Hindlimb muscle (tissue), 1 donor: ENCODE results near the gene GOSR1. TPM values are rescaled to one million over a fixed set of nuclear protein-coding genes. Genes with fewer than 3 reads are reported as not detected.
"Not testable (repeated sequence)": the region's sequence is repeated elsewhere in the genome, so short reads cannot be mapped to it uniquely, and the experiment has no call there.

Experiments used
- DNase-seq: peaks from one replicate; pipeline ENCODE4 v3.0.0-alpha.2; 2013
- polyA plus RNA-seq: library from polyadenylated mRNA; unstranded; fragments of 120-200 nt; gene quantifications from one replicate; pipeline ENCODE4 v1.2.1, GENCODE V29; 2013; ENCODE audit not compliant: insufficient read length

GOSR1 gene
- polyA plus RNA-seq = 24.2 TPM

- peak; percentile 95 for DNase-seq
Measured at GRCh38 chr17:30477083-30477773, at the start of gene GOSR1. TSS of gene GOSR1 (plus strand) at chr17:30477408. CDS start at chr17:30477434, 26 bp downstream.

GRCh38 chr17:30427611-30428010 is 49.6 kb upstream of the GOSR1 start:
- no peak for DNase-seq

GRCh38 chr17:30429155-30429554 is 48.1 kb upstream of the GOSR1 start:
- DNase-seq = peak; percentile 24

- DNase-seq = no peak
Measured at GRCh38 chr17:30433514-30433913, 43.7 kb upstream of the GOSR1 start.

GRCh38 chr17:30436729-30437128 is 40.5 kb upstream of the GOSR1 start:
- no peak for DNase-seq

GRCh38 chr17:30443721-30444120 is 33.5 kb upstream of the GOSR1 start:
- no peak for DNase-seq

- not testable (repeated sequence) for DNase-seq
Measured at GRCh38 chr17:30446640-30447039, 30.6 kb upstream of the GOSR1 start.

GRCh38 chr17:30449480-30449879 is 27.7 kb upstream of the GOSR1 start:
- peak; percentile 25 for DNase-seq

GRCh38 chr17:30450125-30451027 is 26.8 kb upstream of the GOSR1 start:
- no peak for DNase-seq

- DNase-seq = no peak
Measured at GRCh38 chr17:30454635-30455034, 22.6 kb upstream of the GOSR1 start.

GRCh38 chr17:30458371-30458770 is 18.8 kb upstream of the GOSR1 start:
- DNase-seq = no peak

GRCh38 chr17:30458797-30459413 is 18.3 kb upstream of the GOSR1 start:
- DNase-seq = not testable (repeated sequence)

- no peak for DNase-seq
Measured at GRCh38 chr17:30468465-30468864, 8.7 kb upstream of the GOSR1 start.

- no peak for DNase-seq
Measured at GRCh38 chr17:30472238-30472890, 4.8 kb upstream of the GOSR1 start.

- DNase-seq = no peak
Measured at GRCh38 chr17:30475206-30475605, 2.0 kb upstream of the GOSR1 start.

GRCh38 chr17:30476726-30477082 is 504 bp upstream of the GOSR1 start:
- DNase-seq = no peak

GRCh38 chr17:30477774-30478115 is 537 bp downstream of the GOSR1 start:
- no peak for DNase-seq

- no peak for DNase-seq
Measured at GRCh38 chr17:30482555-30482954, 5.3 kb downstream of the GOSR1 start.

GRCh38 chr17:30483159-30483558 is 6.0 kb downstream of the GOSR1 start:
- DNase-seq = no peak

- DNase-seq = no peak
Measured at GRCh38 chr17:30493780-30494179, 16.6 kb downstream of the GOSR1 start.

GRCh38 chr17:30495586-30495985 is 18.4 kb downstream of the GOSR1 start:
- DNase-seq = no peak

GRCh38 chr17:30503558-30503957 is 26.4 kb downstream of the GOSR1 start:
- DNase-seq = no peak

- no peak for DNase-seq
Measured at GRCh38 chr17:30505868-30506417, 28.7 kb downstream of the GOSR1 start.
